Stimulated activated CD4-positive, alpha-beta T cell treated with anti-CD3 and anti-CD28 coated beads, Interleukin-1b, Interleukin-23, amount 100 ng/mL, for 4 hours (primary cell): ENCODE measurements around the gene UGT2A2.
"Not testable (repeated sequence)": the region's sequence is repeated elsewhere in the genome, so short reads cannot be mapped to it uniquely, and the experiment has no call there.

Experiments
- DNase-seq, 2 donors: peaks; one replicate each; pipeline ENCODE4 v3.0.0-alpha.2; 2020; ENCODE audit warnings: low read depth in 2 of 2

UGT2A2 gene

DNA sequence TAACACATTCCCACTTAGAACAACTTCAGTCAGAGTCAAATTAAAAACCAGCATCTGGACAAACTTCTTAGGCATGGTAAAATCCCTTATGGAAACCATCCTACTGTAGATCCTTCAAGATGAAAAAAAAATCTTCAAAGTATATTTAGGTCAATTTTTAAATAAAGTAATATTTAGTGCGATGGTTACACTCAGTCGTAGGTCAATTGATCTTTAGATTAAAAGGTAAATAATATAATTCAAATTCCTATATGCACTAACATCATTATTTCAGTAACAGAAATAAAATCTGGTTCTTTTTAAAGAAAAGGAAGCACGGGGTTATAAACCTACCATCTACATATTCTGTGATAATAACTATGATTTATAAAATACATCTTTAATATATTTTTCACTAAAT is at the start of gene UGT2A2:
Gene UGT2A2, minus strand, starts transcription at position 101 of the 400 bp plus-strand sequence. Its CDS starts 2 bp downstream, at position 99.
- DNase-seq: no peak

DNA sequence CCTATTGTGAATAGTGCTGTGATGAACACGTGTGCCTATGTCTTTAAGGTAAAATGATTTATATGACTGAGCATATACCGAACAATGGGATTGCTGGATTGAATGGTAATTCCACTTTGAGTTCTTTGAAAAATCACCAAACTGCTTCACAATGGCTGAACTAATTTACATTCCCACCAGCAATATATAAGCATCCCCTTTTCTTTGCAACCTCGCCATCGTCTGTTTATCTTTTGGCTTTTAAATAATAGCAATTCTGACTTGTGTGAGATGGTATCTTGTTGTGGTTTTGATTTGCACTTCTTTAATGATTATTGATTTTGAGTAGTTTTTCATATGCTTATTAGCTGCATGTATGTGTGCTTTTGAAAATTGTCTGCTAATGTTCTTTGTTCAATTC is 45.4 kb upstream of the UGT2A2 start:
- DNase-seq: no peak

DNA sequence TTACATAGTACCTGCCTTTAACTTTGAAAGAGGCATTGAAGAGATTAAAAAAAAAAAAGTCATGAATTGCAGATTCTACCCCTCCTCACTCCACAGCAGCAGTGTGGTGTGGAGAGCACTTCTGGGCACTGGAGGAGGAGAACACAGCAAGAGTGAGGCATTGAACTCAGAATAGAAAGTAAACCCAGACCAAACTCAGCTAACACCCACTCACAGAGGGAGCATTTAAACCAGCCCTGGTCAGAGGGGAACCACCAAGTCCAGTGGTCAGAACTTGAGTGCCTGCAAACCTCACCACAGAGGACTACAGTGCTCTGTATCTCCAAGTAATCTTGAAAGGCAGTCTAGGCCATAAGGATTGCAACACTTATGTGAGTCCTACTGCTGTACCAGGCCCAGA is 29.2 kb upstream of the UGT2A2 start:
- DNase-seq: no peak

DNA sequence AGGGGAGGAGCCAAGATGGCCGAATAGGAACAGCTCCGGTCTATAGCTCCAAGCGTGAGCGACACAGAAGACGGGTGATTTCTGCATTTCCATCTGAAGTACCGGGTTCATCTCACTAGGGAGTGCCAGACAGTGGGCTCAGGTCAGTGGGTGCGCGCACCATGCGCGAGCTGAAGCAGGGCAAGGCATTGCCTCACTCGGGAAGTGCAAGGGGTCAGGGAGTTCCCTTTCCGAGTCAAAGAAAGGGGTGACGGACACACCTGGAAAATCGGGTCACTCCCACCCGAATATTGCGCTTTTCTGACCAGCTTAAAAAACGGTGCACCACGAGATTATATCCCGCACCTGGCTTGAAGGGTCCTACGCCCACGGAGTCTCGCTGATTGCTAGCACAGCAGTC is 24.6 kb upstream of the UGT2A2 start:
- DNase-seq: not testable (repeated sequence)

DNA sequence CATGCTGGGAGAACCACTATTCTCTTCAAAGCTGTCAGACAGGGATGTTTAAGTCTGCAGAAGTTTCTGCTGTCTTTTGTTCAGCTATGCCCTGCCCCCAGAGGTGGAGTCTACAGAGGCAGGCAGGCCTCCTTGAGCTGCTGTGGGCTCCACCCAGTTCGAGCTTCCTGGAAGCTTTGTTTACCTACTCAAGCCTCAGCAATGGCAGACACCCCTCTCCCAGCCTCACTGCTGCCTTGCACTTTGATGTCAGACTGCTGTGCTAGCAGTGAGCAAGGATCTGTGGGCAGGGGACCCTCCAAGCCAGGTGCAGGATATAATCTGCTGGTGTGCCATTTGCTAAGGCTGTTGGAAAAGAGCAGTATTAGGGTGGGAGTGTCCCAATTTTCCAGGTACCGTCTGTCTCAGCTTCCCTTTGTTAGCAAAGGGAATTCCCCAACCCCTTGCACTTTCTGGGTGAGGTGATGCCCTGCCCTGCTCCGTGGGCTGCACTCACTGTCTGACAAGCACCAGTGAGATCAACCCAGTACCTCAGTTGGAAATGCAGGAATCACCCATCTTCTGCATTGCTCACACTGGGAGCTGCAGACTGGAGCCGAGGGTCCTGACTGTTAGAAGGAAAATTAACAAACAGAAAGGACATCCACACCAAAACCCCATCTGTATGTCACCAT is 21.8 kb upstream of the UGT2A2 start:
- DNase-seq: not testable (repeated sequence)

DNA sequence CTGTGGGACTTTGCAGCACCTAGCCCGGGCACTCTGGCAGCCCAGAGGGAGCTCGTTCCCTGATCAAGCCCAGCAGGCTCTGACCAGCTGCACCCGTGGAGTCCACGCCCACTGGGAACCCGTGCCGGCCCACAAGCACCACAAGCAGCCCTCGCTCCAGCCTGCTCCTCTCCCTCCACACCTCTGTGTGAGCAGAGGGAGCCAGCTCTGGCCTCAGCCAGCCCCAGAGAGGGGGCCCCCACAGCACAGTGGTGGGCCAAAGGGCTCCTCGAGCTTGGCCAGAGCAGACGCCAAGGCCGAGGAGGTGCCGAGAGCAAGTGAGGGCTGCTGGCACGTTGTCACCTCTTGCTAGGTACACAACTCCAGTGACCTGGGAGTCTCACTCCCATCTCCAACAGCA is 18.7 kb upstream of the UGT2A2 start:
- no peak for DNase-seq

DNA sequence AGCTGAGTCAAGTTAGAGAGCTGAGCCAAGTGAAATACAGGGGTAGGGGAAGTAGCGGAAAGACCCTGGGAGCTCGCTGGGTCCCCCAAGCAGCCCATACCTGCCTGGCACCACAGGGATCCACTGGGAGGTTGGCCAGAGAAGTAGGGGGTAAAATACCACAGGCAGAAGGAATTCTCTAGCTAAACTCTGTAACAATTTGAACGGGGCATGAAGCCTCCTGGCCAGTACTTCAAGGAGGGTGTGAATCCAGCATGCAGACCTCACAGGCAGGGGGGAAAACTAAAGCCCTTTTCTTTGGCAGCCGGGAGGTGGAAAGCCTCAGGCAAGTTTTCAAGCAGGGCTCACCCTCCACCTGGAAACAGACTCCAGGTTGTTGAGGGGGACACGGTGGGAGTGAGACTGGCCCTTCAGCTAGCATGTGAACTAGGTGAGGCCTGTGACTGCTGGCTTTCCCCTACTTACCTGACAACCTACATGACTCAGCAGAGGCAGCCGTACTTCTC is 17.3 kb upstream of the UGT2A2 start:
- no peak for DNase-seq

DNA sequence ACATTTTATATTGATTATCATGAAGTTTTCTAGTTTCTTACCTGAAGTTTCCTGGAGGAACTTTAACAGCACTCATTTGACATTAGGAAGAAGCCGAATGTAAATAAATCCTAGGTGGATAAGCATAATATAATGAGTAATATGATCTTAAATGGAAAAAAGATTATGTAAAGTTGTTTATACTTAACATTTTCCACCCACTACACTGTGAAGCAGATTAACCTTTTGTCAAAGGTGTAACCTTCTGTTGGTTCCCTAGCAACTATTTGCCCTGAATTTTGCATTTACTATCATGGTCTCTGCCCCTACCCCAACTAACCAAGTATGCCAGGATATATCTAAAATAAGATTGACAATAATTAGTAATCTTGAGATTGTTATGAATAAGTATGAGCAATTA is 13.7 kb upstream of the UGT2A2 start, which contains the start of gene UGT2A1:
Gene UGT2A1, minus strand, starts transcription at position 101 of the 400 bp plus-strand sequence. CDS start 5,603 bp downstream, outside the sequence.
- no peak for DNase-seq

DNA sequence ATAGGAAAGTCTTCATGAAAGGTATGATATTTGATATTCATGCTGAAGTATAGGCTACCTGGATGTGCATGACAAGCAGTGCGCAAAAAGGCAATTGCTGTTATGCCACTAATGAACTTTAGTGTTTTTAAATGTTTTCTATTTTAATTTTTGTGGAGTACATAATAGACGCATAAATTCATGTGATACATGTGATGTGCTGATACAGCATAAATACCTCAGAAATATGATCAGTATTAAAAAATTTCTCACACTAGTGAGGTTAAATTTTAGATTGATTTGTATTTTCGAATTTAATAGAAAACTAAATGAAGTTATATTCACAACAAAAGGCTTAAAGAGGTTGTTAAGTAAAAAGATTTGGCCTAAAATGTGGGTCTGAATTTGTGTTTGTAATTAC is 11.4 kb upstream of the UGT2A2 start:
- no peak for DNase-seq

DNA sequence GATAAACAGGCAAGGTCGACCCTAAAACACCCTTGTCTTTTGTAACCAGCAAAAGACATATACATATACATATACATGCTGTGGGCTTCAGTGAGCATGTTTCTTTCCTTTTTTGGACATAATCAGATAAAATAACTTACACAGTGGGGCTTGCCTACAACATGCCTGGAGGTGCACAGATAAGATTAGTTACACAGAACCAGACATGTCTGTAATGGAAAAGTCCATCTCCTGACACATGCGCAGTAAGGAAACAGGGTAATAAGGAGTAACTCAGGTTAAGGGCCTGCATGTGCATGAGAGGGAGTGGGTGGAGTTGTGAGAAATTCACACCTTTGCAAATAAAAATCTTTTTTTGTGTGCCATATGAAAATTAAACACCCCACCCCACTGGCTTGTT is 10.2 kb upstream of the UGT2A2 start:
- no peak for DNase-seq

DNA sequence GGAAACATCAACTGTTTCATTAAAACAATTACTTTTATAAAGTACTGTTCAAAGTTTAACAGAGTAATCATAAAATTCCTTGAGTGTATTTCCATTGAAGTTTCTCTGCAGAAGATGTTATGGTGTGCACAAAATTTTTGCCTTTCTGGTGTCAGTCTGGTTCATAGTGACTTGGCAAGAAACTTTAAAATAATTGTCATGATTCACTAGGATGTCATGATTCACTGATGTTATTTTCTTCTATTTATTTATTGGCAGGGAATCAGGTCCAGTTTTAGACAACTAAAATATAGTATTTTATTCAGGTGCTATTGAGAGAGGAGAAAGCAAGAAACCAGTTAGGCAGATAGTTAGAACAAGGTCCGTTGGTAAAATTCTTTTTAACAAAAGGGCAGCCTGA is 9.8 kb upstream of the UGT2A2 start:
- DNase-seq: no peak

DNA sequence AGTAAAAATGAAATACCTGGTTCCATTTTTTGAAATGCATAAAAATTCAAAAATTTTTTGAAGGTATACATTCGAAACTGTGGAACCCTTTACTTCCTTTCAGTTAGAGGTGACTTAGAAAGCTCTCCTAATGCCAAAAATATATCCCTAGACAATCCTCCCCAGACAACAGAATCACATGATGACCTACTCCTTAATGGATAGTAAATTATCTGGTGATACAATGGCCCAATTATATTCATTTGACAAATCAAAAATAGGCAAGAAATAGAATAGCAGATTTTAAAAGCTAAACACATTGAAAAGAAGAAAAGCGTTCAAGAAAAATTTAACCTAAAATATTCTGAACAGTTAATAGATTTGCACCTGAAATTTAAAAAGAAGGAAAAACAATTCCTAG is 3.5 kb upstream of the UGT2A2 start:
- no peak for DNase-seq

DNA sequence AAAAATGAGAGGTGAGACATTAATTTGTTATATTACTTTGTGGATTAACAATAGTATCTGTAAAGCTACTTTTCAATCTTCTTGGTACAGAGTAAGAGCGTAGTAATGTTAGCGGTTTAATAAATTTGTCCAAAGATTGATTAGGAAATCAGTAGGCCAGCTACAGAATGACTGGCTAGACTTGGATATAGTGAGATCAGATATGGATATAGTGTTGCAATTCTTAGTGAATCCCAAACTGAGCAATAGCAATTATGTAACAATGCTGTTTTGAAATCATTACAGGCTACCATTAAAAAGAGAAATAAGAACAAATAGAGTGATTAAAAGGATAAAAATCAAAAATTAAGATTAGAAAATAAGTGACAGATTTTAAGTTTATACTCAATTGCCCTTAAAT is 847 bp upstream of the UGT2A2 start:
- no peak for DNase-seq

DNA sequence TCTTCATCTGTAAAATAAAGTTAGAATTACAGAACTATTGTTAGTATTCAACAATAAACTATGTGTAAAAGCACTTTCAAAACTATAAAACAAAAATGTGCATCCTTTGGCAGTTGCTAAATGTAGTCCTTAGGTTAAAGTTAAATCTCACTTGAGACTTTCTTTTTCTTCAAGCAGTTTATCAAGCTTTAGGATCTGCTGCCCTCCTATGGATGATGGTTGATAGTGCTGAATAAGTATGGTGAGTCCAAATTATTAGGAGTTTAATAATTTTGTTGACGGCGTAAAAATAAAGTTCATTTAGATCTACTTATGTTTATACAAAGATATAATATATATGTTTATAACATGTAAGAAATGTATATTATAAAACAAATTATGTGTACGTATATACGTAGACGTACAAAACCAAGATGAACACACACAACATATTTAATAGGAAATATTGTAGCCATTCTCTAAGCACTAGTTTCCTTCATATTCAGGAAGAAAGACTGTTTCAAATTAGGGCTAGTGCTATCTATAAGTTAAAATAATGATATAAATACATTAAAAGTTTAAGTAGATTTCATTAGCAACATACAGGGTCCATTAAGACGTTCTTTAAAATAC is 22.3 kb downstream of the UGT2A2 start:
- DNase-seq: no peak

DNA sequence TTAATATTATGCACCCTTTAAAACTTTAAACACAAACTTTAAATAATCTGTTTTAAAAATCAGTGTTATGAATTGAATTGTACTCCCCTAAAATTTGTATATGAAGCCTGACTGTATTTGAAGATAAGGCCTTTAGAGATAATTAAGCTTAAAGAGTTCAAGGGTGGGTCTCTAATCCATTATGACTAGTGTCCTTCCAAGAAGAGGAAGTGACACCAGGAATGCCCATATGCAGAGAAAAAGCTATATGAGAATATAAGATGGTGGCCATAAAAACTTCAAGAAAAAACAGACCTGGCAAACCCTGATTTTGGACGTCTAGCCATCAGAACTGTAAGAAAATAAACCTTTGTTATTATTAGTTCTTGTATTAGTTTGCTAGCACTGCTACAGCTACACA is 29.0 kb downstream of the UGT2A2 start:
- no peak for DNase-seq

DNA sequence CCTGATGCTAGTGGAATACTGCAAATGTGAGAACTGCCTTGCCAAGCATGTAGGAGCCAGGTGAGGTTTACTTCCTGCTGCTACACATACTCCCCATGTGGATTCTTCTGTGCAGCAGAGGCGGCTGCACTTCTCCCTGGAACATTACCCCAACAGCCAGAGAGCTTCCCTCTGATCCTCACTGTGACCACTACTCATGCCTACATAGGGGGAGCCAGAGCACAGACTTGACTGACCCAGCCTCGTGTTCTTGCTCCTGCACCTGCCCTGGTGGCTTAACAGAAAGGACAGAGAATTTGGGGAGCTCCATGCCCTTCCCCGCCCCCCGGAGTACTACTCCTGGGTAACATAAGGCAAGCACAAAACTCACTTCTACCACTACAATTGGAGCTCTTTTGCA is 38.4 kb downstream of the UGT2A2 start:
- DNase-seq: no peak

DNA sequence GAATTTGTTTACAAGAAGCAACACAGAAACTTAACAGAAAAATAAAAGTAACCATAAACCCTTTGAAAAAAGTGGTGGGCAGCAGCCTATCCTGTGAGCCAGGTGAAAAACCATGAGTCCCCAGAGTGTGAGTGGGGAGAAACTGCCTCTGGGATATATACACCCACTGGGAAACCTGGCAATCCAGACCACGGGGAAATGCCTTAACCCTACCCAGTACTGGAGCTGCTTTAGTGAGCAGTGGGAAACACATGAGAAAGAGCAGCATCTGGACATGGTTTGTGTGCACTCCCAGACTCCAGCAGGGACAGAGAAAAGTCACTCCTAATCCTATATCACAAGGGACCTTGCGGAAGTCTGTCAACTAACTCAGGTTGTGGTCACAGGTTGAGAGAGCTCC is 39.4 kb downstream of the UGT2A2 start:
- DNase-seq: no peak

DNA sequence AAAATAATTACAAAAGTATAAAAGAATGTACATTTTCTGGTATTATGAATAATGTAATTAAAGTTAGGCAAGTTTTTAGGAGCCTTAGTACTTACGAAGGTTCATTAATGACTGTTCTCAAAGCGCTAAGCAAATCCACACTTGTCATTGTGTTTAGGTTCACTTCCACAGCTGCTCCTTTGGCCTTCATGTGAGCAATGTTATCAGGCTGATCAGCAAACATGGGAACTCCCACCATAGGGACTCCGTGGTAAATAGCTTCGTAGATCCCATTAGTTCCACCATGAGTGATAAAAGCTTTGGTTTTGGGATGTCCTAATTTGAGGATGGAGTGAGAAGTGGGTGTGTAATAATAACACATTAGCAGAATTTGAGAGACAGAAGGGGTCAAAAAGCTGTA is 45.1 kb downstream of the UGT2A2 start:
- no peak for DNase-seq

DNA sequence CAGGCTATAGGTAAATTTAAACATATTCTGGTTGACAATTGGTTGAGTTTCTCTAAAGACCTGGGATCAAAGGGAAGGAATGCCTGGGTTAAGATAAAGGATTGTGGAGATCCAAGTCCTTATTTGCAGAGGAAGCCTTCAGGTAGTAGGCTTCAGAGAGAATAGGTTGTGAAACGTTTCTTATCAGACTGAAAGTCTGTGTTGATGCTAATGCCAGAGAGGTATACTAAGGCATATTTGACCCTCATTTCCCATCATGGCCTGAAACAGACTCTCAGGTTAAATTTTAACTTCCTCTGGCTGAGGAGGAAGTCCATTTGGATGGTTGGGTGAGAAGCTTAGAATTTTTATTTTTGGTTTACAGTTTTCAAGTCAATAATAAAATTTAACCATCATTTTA is 48.1 kb downstream of the UGT2A2 start:
- no peak for DNase-seq

DNA sequence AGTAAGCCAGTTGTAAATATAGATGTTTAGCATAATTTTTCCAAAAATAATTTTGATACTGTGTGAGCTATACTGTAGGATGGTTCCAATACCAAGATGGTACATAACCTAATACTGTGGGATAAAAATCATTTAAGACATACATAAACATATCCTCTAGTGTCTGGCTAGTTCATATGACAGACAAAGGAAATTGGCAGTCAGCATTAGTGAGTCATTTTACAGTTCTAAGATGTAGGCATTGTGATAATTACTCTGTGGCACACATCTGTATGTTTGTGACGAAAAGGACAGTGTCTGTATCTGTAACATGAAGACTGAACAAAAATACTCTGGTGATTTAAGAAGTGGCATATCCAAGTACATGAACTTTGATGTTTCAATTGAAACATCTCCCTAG is 49.6 kb downstream of the UGT2A2 start:
- DNase-seq: no peak

DNA sequence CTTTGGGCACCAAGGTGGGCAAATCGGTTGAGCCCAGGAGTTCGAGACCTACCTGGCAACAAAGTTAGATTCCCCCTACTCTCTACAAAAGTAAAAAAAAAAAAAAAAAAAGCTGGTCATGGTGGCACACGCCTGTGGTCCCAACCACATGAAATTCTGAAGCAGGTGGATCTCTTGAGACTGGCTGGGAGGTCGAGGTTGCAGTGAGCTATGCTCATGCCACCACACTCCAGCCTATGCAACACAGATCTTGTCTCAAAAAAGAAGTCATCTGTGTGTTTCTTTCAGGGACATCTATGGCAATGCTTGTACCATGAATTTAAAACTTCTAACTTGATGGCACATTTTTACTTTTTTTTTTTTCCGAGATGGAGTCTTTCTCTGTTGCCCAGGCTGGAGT is 55.3 kb downstream of the UGT2A2 start:
- no peak for DNase-seq

DNA sequence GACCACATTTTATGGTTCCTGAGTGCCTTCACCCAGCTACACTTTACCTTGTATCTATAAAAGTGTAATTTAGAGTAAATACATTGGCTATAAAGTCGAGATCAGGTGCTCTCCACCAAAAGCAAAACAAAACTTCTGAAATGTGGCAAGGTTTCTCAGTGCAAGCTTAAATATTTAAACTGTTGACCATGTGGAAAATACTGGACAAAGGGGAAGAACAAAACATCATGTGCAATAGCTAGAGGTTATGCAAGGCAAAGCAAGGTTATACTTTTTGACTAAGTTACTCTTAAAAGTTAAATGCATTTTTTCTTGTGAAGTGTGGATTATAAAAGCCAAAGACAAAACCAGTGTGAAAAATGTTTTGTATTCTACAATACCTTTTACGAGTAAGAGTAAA is 55.9 kb downstream of the UGT2A2 start:
- DNase-seq: no peak

DNA sequence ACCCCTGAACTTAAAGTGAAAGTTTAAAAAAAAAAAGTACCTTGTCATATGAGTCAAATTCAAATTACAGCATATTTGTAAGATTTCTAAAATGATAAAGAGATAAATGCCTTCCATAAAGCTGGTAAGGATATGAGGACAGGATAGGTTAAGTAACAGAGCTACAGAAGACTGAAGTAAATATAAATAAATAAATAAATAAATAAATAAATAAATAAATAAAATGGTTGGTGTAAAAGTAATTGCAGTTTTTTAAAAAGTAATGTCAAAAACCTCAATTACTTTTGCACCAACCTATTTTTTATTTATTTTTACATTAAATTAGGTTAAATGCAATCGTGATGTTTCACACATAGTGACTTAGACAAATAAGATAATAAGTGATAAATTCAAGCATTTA is 62.2 kb downstream of the UGT2A2 start:
- DNase-seq: no peak
